ENCODE data around the gene DEGS2.
A peak's percentile ranks its signal among the peaks of the same experiment; 100 is the strongest.

DEGS2 gene

GRCh38 chr14:100150932-100151587, 8.4 kb downstream of the DEGS2 start:
- intact Hi-C loops (cut with DNase I), result no loop called here
- DNase-seq, result peak in 1 of 10 donors; percentile 84

- intact Hi-C loops (cut with DNase I), result no loop called here
- no peak for DNase-seq
Measured at GRCh38 chr14:100149851-100150611, 9.4 kb downstream of the DEGS2 start.

GRCh38 chr14:100148837-100149731, 10.4 kb downstream of the DEGS2 start:
- no peak for DNase-seq
- intact Hi-C loops (cut with DNase I), result no loop called here

GRCh38 chr14:100147691-100148464, 11.6 kb downstream of the DEGS2 start:
- intact Hi-C loops (cut with DNase I), result no loop called here
- no peak for DNase-seq

DNA sequence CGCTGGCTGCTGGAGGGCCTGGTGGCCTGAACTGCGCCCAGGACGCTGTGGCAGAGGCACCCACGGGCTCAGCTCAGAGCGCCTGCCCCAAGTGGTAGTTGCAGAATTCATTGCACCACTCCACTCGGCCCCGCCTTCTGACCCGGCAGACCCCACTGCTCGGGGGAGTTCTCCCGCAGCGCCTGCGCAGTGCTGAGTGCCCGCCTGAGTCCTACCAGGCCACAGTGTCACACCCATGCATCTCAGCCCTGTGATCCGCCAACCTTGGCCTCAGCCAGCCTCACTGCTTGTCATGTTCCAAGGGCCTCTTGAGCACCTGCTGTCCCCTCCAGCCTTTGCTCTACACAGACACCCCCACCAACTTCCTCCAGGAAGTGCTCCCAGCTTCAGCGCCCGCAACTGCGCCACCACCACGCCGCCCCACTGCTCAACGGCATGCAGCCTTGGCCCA, 12.2 kb downstream of the DEGS2 start:
- intact Hi-C loops (cut with DNase I), result no loop called here
- no peak for DNase-seq

DNA sequence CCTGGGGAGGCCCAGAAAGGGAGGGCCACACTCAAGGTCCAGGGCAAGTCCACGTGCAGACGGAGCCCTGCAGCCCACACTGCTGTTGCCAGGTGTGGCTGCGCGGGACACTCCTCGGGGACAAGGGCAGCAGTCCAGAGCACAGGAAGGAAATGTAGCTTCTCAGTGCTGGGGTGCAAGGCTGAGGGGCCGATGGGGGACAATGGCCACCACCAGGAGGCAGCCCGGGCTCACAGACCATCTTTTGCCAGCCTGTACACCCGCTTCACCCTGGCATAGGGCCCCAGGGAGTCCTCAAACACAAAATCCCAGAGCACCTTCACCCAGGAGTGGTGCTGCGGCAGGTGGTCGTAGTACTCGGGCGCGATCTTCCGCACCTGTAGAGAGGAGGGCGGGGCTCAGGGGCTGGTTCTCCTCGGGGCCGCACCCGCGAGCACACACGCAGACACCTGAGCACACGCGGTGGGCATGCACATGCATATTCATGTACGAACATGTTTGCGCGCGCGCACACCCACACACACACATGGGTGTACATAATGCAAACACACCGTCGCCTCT, 12.8 kb downstream of the DEGS2 start:
- intact Hi-C loops (cut with DNase I), result no loop called here

DNA sequence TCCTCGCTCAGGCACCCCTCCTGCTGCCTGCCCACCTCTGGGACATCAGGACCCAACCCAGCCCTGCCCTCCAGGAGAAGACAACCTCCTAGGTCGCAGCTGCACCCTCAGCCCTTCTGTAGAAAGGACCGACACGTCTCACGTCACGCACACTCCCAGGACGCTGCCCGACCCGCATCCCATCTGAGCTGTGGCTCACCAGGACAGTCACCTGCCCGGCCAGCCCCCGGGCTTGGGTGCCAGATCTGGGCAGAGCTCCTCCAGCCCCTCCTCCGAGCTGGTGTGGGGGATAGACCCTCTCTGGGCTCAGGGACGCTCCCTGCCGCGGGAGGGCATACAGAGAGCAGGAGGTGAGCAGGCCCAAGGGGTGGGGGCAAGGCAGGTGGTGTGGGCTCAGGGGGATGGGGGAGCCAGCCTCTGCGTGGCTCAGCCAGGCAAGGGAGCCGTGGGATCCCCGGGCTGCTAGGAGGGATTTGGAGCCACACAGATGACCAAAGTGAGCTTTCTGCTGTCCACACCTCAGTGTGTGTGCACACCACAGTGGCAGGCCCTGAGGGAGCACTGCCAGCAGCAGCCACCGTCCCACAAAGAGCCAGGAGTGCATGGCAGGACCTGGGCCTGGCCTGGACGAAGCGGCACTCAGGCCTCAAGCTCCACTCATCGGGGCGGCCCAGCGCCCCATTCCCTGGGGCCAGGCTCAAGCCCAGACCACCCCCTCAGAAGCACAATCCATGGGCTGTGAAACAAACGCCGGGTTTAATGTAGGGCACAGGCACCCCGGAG, 13.6 kb downstream of the DEGS2 start:
- DNase-seq, result peak in 1 of 10 donors; percentile 83
- intact Hi-C loops (cut with DNase I), result no loop called here

More for the DNA sequence above, 12.8 kb downstream of the DEGS2 start:
- peak in 1 of 10 donors; percentile 84 for DNase-seq

GRCh38 chr14:100144996-100145646, 14.3 kb downstream of the DEGS2 start:
- DNase-seq, result no peak
- intact Hi-C loops (cut with DNase I), result no loop called here

DNA sequence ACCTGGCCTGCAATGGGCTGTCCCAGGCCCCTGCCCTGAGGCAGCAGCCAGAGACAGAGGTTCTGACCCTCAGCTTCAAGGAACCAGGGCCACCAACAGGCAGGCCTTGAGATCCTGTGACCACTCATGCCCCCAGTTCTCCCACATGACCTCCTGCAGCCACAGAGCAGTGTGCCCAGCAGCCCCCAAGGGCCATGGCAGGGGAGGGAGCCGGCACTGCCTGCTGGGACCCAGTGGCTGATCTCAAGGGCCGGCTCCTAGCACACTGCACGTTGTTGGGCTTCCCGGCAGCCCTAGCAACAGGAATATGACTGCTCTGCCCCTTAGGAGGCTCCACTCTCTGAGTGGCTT, 14.8 kb downstream of the DEGS2 start:
- no peak for DNase-seq
- intact Hi-C loops (cut with DNase I), result no loop called here

DNA sequence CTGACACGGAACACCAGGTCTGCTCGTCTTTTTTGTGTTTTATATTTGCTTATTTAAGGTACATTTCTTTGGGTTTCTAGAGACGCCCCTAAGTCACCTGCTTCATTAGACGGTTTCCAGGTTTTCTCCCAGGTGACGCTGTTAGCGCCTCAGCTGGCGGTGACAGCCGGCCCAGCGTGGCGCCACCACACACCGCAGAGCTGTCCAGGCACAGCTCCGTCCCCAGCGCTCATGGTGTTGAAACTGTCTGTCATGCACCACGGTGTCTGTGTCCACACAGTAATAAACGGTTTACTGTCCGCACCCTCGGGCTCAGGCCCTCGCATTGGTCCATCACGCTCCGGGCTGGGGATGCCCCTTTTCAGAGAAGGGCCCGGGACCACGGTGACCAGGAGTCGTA, 15.5 kb downstream of the DEGS2 start:
- intact Hi-C loops (cut with DNase I), result no loop called here
- no peak for DNase-seq

GRCh38 chr14:100143523-100143922, 15.9 kb downstream of the DEGS2 start:
- intact Hi-C loops (cut with DNase I), result no loop called here
- DNase-seq, result no peak

- intact Hi-C loops (cut with DNase I), result no loop called here
- no peak for DNase-seq
Measured at GRCh38 chr14:100142073-100143040, 17.1 kb downstream of the DEGS2 start.

- intact Hi-C loops (cut with DNase I), result no loop called here
- no peak for DNase-seq
Measured at GRCh38 chr14:100141098-100141497, 18.3 kb downstream of the DEGS2 start.

DNA sequence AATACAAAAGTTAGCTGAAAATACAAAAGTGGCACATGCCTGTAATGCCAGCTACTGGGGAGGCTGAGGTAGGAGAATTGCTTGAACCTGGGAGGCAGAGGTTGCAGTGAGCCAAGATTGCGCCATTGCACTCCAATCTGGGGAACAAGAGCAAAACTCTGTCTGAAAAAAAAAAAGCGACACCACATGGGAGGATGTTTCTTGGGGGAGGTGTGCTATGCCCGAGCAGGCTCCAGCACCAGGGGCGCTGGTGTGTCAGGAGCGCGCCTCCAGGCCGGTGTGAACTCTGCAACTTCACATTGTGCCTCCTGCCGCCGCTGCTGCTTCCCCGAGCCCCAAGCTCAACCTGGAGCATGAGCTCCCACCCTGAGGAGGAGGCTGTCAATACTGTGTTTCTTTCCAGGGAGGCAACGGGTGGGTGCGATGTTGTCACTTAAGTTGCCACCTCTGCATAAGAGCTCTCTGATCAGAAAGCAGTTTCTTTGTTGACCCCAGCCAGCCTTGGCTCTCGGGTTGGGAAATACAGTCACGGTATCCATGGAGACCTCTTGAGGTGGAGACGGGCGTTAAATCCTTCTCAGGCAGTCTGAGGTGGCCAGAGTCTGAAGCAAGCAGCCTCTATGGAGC, 18.9 kb downstream of the DEGS2 start:
- peak in 1 of 10 donors; percentile 41 for DNase-seq
- intact Hi-C loops (cut with DNase I), result no loop called here

DNA sequence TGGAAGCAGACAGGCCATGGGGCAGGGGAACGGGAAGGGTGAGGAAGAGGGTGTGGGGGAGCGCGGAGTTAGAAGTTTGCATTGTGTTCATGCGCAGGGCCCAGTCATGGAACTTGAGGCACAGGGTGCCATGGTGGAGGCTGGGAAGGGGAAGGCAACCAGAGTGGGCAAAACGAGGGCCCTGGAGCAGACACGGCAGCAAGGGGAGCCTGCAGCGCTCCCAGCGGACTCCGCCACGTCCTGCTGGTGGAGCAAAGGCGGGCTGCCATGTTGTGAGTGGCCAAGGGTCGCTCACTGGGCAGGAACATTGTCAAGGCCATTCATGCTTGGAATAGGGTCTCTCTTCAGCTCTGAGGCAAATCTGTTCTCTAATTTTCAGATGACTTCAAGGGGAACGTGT, 20.5 kb downstream of the DEGS2 start:
- no peak for DNase-seq
- intact Hi-C loops (cut with DNase I), result no loop called here

DNA sequence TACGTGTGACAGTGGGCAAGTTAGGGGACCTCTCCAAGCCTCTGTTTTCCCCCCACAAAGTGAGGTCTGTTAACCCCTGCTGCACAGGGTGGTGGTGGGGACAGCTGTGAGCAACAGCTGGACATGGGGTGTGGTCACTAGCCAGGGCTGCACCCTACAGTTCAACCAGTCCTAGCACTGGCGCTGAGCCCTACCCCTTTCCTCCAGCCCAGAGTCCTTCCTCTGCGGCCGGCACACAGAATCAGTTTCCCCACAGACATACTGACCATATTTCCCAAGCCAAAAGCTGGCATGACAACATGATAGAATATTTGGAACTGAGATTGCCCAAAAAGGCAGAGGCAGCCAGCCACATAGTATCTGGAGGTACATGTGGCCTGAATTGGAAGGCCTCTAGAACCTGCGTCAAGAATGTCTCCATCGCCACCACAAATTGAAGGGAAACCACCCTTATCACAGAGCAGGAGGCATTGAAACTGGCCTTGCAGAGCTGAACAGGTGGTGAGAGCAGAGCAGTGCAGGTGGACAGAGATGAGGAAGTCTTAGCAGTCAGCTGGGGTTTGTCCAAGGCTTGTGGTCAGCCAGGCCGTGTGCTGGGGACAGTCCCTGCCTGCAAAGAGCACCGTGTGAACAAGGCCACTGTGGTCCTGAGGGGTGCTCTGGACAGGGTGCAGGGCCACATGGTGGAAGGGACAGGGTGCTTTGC, 21.2 kb downstream of the DEGS2 start:
- intact Hi-C loops (cut with DNase I), result no loop called here
- no peak for DNase-seq

DNA sequence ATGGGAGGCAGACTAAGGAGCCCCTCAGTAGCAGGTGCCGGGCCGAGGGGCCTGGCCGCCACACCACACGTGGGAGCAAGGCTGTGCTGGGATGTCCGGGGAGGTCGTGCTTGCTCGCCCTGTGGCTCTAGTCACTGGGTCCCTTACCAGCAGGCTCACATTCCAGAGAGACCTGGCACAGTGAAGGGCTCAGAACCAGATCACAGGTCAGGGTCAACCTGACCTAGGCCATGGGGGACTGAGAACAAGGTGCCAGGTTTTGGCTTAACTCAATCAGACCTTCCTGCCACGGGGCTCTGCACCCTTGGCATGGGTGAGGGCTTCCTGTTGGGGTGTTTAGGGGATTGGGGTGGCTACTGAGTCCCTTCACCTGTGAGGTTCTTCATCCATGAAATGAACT, 22.3 kb downstream of the DEGS2 start:
- no peak for DNase-seq
- intact Hi-C loops (cut with DNase I), result no loop called here

Data from posterior cingulate gyrus (tissue), 11 donors.